GM12891 (cell line): ENCODE measurements around the gene TNPO1.

Experiments used
- PAX5 ChIP-seq: IDR thresholded peaks from 2 replicates; pipeline ENCODE4 v1.6.1; 2011; ENCODE audit warnings: low read length, moderate library complexity, mild to moderate bottlenecking; ENCODE audit not compliant: insufficient read depth, severe bottlenecking
- POLR2A ChIP-seq: IDR thresholded peaks from 2 replicates; pipeline ENCODE4 v1.6.1; 2011; ENCODE audit warnings: low read depth, low read length, control low read depth
- POLR2AphosphoS5 ChIP-seq: IDR thresholded peaks from 2 replicates; pipeline ENCODE4 v1.6.1; 2011; ENCODE audit warnings: low read depth, low read length, control low read depth
- POU2F2 ChIP-seq: IDR thresholded peaks from 2 replicates; pipeline ENCODE4 v1.6.1; 2011; ENCODE audit warnings: low read depth, mild to moderate bottlenecking, control low read depth, low read length, moderate library complexity
- SPI1 ChIP-seq: IDR thresholded peaks from 2 replicates; pipeline ENCODE4 v1.6.1; 2011; ENCODE audit warnings: low read depth, low read length, control low read depth
- TAF1 ChIP-seq: IDR thresholded peaks from 2 replicates; pipeline ENCODE4 v1.6.1; 2011; ENCODE audit warnings: low read depth, low read length, control low read depth

- no peak for TF ChIP-seq POLR2AphosphoS5
- TF ChIP-seq POU2F2: no peak
- TF ChIP-seq POLR2A: no peak
- no peak for TF ChIP-seq TAF1
- TF ChIP-seq SPI1: no peak
- no peak for TF ChIP-seq PAX5
Measured at GRCh38 chr5:72770266-72770665, 46.2 kb upstream of the TNPO1 start.
